HepG2 (cell line): ENCODE data around the gene EFNA4.

Experiments used
- MED1 ChIP-seq: sonication (generic); formaldehyde crosslinking; IDR thresholded peaks from 2 replicates; pipeline ENCODE4 v1.4.0; 2020; ENCODE audit warnings: missing genetic modification reagents
- NPAS2 ChIP-seq: sonication (generic); formaldehyde crosslinking; IDR thresholded peaks from 2 replicates; pipeline ENCODE4 v1.8.0; 2022; ENCODE audit warnings: mild to moderate bottlenecking, missing genetic modification reagents, borderline replicate concordance

GRCh38 chr1:155030899-155031298, 32.6 kb upstream of the EFNA4 start:
- TF ChIP-seq MED1 (no peak), NPAS2 (CRISPR knock-in tag) (no peak)
